ENCODE data around the gene GASK1A.
"Not testable (repeated sequence)": the region's sequence is repeated elsewhere in the genome, so short reads cannot be mapped to it uniquely, and the experiment has no call there.

GASK1A gene

DNA sequence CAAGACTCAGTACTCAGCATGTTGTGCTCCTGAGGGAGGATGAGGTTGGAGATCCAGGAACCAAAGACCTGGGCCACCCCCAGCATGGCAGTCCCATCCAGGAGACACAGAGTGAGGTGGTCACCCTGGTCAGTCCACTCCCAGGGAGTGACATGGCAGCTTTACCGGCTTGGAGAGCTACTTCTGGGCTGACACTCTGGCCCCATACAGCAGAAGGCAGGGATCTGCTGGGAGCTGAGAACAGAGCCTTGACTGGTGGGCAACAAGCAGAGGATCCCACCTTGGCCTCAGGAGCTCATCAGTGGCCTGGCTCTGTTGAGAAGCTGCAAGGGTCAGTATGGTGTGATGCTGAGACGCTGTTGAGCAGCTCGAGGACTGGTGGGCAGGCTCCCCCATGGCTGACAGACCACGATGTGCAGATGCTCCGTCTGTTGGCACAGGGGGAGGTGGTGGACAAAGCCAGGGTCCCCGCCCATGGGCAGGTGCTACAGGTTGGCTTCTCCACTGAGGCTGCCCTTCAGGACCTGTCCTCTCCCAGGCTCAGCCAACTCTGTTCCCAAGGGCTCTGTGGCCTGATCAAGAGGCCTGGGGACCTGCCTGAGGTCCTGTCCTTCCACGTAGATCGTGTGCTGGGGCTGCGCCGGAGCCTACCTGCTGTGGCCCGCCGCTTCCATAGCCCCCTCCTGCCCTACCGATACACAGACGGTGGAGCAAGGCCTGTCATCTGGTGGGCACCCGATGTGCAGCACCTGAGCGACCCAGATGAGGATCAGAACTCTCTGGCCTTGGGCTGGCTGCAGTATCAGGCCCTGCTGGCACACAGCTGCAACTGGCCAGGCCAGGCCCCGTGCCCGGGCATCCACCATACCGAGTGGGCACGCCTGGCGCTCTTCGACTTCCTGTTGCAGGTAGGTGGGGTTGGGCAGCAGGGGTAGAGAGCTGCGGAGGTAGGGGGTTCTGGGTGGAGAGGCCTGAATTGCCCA, 53.8 kb downstream of the GASK1A start:
- no peak for DNase-seq

DNA sequence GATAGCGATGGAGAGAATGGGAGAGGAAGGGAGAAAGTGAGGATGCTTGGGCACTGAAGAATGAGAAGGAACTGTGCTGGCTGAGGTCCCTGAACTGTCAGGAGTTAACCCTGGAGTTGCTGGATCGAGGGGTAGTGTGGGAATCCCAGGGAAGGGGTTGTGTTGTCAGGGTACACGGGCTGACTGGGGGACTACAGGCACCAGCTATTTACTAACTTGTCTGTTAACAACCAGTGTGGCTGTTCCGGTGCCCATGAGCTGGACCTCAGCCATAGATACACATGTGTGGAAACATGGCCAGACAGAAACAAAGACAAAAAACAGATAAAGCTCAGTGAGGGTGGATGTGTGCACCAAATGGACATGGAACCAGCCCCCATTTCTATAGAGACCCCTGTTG, 55.1 kb downstream of the GASK1A start:
- DNase-seq: no peak

DNA sequence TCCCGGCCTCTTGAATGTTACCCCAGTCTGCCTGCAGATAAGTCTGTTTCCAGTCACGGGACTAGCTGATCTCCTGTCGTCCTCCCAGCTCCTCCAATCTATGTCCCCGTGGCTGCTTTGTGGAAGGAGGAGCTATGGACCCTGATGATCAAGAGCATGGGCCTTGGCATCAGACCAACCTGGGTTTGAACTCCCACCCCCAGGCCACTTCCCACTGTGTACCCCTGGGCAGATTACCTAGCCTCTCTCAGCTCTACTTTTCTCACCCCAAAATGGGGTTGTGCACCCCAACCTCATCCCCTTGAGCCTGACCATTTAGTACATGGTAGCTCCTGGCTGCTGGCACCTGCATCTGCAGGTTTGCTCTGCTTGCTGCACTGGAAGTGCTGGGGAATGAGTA, 55.8 kb downstream of the GASK1A start:
- DNase-seq: no peak

DNA sequence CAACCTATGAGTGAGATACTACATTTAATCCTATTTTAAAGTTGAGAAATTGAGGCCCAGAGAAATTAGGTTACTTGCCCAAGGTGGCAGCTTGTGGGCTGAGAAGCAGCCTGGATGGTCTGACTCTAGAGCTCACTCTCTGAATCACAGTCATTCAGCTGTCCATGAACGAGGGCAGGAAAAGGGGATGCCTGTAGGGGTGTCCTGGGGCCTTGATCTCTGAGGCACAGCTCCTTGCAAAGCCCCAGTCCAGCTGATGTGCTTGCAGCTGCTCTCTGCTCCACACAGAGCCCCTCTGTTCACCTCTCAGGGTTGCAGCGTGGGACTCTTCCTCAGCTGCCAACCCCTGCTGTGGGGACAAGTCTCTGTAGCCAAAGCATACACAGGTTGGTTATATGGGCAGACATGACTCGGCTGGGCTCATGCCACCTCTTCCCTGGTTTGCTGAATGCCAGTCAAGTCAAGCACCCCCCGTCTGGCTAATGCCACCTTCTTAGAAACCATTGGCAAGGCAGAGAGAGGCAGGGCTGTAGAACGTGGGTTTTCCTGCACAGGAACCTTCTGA, 56.8 kb downstream of the GASK1A start:
- no peak for DNase-seq

DNA sequence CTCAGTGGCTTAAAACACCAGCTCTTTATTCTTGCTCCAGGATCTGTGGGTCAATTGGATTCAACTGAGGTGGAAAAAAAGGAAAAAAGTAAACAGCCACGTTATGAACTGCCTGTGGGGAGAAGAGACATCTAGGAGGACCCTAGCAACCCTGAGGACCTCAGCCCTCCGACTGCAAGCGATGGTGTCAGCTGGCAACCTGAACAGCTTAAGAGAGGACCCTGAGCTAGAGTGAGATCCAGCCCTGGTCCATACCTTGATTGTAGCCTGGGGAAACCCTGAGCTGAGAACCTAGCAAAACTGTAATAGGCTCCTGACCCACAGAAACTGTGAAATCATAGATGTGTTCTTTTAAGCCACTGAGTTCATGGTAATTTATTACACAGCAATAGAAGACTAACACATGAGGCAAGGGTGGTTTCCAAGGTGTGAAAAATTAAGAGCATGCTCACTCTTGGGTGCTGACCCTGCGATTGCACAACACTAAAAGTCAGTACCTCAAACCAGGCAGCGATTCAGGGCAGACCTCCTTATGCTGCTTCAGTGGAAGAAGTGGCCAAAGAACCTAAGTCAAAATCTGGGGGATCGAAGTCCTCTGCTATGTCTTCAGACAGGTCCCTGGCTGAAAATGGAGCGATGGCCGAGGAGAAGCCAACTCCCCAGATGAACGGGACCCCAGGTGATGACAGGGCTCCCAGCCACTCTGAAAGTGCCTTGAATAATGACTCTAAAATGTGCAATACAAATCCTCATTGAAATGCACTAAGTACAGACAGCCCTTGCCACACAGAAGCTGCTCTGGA, 57.7 kb downstream of the GASK1A start:
- DNase-seq: no peak

DNA sequence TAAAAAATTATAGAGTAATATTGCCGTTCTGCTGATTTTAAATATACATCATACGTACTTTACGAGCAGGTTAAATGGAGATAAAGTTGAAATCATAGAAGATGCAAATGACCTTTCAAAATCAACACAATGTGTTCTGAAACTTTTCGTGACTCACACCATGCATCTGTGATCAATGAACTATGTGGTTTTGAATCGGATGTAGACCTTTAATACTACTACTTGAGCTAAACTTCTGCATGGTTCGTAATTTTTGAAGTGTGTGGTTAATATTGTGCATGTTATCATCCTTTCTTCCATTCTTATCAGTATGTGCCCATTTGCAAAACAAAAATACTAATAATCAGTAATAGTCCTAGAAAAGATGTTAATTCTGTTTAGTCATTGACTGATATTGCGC, 58.9 kb downstream of the GASK1A start:
- no peak for DNase-seq

DNA sequence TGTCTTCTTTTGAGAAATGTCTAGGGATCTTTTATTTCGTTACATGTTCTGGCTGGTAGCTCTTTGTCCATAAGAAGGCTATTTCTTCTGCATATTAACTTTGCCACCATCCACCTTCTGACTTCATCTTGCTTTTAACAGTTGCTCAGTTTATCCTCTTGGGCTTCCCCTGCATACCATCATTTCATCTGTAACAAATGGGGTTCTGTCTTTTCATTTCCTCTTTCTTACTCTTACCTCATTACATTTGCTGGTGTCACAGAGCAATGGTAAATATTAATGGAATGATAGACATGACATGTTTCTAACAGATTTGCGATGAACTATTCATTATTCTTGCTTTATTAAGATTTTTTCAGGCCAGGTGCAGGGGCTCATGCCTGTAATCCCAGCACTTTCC, 62.4 kb downstream of the GASK1A start:
- DNase-seq: no peak

DNA sequence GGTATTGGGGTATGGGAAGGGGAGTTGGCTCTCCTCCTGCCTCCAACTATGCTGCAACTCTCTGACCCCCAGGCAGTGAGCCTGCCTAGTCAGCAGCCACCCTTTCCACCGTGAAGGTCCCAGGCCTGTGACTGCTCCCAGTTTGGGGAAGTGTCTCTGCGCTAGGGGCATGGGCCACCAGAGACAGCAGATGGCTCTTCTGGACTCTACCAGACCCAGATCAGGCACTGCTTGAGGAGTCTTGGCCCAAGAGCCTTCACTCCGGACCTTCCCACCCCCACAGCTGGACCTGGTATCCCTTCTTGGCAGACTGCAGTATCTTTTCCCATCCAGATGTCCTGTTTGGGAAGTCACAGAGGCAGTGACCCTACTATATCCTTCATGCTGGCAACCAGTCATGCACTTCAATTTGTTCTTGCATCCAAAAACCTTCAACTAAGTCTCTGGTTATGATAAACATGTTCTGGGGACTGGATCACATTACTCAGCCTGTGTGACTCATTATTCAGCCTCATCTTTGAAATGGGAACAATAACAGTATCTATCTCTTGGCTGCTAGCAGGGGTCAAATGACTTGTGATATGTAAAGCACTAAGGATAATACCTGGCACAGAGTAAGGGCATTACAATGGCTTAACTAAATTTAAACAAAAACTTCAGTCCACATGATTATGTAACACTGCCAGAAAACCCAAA, 64.1 kb downstream of the GASK1A start:
- DNase-seq: no peak

DNA sequence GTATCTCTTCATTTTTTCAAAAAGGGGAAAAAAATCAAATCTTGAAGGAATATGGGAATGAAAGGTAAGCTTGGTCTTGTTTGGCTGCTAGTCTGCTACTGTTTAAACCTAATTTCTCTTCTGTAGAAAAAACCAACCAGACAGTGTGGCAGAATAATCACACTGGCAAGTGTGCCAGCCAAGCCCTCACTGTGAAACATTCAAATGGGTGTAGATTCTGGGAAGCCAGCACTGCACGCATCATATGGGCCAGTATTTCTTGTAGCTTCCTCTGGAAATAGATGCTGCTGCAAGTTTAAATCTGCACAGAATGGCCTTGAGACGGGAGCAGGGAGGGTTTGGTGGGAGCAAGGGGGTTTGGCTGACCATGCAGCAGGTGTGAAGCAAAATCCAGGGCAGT, 64.7 kb downstream of the GASK1A start:
- no peak for DNase-seq

DNA sequence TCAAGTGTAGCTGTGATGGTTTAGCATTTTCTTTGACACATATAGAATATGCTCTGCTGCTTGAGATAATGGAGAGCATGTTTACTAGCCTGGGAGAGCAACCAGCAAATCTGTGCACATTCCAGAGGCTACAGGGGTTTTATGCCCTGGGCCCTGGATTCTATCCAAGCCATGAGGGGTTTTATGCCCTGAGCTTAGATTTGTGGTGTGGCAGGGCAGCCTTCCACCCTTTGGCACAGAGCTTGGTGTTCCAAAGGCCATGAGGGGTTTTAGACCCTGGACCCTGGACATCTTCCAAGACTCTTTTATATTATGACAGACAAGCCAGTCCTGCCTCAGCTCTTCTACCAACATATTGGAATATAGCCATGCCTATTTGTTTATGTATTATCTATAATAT, 66.0 kb downstream of the GASK1A start:
- DNase-seq: not testable (repeated sequence)

DNA sequence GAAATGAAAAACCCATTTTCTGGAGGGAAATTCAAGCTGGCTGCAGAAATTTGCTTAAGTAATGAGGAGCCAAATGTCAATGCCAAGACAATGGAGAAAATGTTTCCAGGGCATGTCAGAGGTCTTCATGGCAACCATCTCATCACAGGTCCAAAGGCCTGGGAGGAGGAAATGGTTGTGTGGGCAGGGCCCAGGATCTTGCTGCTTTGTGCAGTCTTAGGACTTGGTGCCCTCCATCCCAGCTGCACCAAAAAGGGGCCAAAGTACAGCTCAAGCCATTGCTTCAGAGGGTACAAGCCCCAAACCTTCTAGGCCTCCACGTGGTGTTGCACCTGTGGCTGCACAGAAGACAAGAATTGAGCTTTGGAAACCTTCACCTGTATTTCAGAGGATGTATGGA, 67.5 kb downstream of the GASK1A start:
- no peak for DNase-seq

DNA sequence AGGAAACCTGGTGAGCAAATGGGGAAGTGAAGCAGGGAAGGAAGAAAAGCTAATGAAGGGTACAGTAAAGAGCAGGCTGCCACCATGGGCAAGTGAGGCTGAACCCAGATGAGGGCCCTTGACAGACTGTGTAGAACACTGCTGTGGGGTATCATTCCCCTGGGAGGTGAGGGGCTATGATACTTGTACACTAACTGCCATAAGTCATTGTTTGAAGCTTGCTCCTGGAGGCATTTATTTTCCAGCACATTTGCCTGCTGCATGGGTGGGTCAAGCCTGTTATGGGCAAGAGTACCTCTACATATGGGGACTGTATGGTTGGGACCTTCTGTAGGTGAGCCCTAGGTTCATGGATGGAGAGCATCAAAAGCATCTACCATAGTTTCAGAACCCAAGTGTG, 69.4 kb downstream of the GASK1A start:
- DNase-seq: no peak

DNA sequence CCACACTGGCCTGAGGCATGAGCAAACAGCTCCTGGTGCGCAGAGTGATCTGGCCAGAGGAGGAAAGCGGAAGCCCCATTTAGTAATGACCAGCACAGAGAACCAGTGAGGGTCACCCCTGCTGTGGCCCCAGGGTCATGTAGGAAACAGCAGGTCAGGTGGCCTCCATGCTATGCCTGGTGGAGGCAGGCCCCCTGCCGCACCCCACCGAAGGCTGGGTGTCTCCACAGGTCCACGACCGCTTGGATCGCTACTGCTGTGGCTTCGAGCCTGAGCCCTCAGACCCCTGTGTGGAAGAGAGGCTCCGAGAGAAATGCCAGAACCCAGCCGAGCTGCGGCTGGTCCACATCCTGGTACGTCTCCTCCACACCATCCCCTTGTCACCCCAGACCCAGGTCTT, 74.2 kb downstream of the GASK1A start:
- no peak for DNase-seq

DNA sequence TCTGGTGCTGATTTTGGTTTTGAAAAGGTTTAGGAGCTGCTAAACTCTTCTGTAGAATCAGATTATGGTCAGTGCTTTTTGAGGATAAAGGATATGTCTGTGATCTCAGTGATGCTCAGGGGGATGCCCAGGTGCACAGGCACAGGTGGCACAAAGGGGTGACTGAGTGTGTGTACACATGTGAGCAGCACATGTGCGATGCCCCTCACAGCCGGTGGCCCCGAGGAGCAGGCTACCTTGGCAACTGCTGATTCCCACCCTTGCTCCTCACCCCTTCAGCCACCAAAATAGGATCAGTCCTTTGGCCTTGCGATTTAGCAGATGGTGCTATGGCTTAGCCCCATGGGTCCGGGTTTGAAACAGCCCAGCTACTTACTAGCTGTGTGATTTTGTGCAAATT, 75.6 kb downstream of the GASK1A start:
- DNase-seq: no peak

DNA sequence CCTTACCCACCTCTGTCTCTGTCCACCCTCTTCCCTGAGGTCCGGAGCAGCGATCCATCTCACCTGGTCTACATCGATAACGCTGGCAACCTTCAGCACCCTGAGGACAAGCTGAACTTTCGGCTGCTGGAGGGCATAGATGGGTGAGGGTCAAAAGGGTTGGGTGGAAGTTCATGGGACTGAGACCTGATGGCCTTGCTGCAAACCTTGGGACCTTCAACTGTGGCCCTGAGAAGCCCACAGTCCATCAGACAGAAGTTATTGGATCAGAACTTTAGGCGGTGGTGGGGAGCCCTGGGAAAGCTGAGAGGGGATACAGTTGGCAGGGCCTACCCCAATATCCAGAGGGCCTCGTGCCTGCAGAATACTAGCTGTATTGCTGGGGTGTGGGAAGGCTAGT, 76.3 kb downstream of the GASK1A start:
- DNase-seq: no peak

DNA sequence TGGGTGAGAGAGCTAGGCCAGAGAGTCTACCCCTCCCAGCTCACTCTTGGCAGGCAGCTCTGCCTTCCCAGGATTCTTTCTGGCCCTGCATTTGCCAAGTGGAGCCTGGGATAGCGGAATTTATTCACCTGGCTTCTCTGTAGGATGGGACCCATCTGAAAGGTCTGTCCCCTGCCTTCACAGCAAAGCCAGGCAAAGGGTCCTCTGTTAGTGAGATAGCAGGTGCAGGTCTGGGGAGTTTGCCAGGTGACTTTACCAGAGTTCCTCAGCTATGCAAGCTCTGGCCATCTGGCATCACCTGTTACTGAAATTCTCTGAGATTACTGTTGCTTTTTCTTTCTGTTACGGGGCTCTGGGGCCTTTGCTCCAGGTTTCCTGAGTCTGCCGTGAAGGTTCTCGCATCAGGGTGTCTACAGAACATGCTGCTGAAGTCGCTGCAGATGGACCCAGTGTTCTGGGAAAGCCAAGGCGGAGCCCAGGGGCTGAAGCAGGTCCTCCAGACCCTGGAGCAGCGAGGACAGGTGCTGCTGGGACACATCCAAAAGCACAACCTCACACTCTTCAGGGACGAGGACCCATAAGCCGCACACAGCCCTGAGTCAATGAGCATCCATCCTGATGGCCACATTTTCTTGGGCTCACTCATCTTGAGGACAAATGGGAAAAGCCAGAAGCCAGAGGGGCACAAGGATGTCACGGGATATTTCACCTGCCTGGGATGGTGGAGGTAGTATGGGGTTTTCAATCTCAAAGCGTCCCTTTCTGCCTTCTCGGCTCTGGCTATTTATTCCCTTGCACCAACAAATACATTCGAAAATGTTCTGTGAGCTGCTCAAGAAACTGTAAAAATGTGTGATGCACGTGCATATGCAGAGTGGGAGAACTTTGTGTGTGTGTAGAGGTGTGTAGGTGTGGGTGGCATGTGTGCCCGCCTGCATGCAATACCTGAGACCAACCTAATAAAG, 77.0 kb downstream of the GASK1A start:
- no peak for DNase-seq

DNA sequence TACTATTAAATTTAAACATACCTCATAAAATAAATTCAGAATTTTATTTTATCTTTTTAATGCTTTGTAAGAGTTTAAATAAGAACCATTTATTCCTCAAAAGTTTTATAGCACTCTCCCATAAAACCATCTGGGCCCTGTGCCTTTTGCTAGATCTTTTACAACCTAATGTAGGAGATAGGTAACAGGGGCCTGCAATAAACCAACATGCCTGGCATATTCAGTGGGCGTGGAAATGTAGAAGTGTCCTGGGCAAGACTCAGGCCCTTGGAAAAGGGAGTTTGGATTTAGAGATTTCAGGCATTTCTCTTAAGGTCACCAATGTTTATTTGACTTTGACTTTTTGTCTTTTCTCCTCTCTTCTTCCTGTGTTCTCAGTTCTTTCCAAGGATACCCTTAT, 80.3 kb downstream of the GASK1A start:
- DNase-seq: no peak

DNA sequence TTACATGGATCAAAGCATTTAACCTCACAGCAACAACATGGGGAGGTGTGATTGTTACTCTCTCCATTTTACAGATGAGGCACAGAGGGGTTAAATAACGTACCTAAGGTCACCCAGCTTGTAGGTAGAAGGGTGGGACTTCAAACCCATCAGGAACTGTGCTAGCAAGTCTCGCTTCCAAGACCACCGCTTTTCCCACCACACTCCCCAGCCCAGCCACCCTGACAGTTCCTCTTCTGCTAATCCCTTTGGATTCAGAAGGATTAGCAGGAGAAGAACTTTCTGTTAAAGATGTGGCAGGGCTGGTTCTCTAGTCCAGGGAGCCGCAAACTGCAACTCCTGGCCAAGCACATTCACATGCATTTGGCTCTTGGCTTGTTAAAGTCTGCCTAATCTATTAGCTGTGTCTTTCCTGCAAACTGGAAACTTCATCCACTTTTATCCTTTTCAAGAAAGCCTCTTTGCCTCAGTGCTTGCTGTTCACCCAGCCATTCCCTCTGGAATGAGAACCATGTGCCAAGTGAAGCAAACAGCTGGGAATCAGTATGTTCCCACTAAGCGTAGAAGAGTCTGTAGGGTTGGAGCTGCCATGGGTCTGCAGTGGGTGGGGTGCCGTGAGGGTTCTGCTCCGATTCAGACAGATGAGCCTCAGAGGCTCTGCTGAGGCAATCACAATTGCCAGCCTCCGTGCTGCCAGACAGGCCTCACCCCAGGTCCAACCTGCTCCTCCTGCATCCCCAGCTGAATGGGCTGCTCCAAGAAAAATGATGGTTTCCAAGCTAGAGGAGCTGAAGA, 82.2 kb downstream of the GASK1A start:
- DNase-seq: no peak

DNA sequence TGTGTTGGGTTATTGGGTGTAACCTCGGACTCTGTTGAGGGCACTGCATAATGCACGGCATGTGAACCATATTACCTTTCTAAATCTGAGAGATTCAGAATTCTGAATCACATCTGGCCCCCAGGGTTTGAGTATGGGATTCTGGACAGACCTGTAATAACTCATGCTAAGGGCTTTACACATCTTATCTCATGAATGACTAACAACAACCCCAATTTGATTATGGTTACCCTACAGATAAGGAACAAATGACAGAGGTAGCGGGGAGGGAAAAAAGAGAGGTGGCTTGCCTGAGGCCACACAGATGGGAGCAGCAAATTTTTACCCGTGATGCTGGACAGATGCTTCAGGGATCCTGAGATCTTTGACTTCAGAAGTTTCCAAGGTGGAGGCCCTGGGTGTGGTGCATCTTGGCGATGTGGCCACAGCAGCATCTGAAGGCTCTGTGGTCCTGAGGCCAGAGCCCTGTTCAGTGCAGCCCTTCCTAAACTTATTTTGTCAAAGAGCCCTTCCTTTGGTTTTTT, 83.0 kb downstream of the GASK1A start:
- no peak for DNase-seq

DNA sequence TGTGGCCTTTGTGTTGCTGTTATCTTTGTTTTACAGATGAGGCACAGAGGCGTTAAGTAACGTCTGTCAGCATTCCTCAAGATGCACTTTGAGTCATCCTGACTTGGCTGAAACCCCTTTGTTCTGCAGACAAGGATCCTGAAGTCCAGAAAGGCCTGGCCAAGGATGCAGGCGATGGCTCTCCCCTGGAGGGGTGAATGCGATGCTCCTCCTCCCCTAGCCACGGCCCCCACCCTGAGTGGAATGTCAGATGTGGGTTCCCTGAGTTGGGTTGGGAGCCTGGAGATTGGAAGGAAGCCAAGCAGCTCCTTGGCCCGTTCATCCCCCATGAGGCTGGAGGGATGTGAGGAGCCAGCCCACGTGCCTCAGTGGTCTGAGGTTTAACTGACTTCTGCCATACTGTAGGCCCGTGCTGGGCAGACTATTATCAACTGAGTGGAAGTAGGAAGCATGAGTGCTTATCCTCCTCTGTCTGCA, 83.5 kb downstream of the GASK1A start:
- DNase-seq: no peak

DNA sequence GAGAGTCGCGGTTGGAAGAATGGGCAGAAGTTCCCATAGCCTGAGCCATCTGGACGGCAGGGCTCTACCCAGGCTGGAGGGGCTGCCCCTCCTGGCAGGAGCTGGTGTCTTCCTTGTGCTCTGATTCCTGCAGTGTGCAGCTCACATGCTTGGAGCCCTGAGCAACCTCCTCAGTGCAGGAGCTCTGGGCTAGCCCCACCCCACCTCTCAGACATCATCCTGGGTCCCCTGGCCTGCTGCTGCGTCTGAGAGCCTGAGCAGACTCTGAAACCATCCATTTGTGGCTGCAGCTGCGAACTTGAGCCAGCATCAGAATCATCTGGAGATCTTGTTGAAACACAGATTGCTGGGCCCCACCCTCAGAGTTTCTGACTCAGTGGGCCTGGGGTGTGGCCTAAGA, 84.0 kb downstream of the GASK1A start:
- no peak for DNase-seq

All from kidney glomerular epithelial cell (primary cell).